Right atrium auricular region (tissue), 2 donors: ENCODE data around the gene CABP4. TPM values are rescaled to one million over a fixed set of nuclear protein-coding genes. Genes with fewer than 3 reads are reported as not detected.
"Not testable (repeated sequence)": the region's sequence is repeated elsewhere in the genome, so short reads cannot be mapped to it uniquely, and the experiment has no call there.

Experiments
- DNase-seq: peaks from one replicate; pipeline ENCODE4 v3.0.0-alpha.2; 2019; ENCODE audit warnings: low spot score
- H3K27ac ChIP-seq, 2 donors: fragments of 200-600 bp; sonication (generic); 1 replicate in 1 of 2; 2 replicates in 1 of 2; pipeline ENCODE4 v1.5.1; 2016 to 2019
- H3K27me3 ChIP-seq, 2 donors: fragments of 200-600 bp; sonication (generic); one replicate each; pipeline versions ENCODE4 v1.5.1 to v1.6.0; 2017 to 2019
- H3K36me3 ChIP-seq: fragments of 200-600 bp; sonication (generic); one replicate; pipeline ENCODE4 v1.5.1; 2016
- H3K4me1 ChIP-seq, 2 donors: fragments of 200-600 bp; sonication (generic); one replicate each; pipeline versions ENCODE4 v1.5.1 to v1.6.0; 2017 to 2019
- H3K4me3 ChIP-seq, 2 donors: fragments of 200-600 bp; sonication (generic); 1 replicate in 1 of 2; 2 replicates in 1 of 2; pipeline ENCODE4 v1.5.1; 2017 to 2019; ENCODE audit warnings: mild to moderate bottlenecking in 1 of 2, moderate library complexity in 1 of 2
- H3K9me3 ChIP-seq, 2 donors: fragments of 200-600 bp; sonication (generic); one replicate each; pipeline ENCODE4 v1.5.1; 2019
- total RNA-seq, 2 donors: library from RNA; depleted of rRNA; stranded (reverse); fragments of >200 nt; gene quantifications; one replicate each; pipeline ENCODE4 v1.1.0, GENCODE V29; 2016
- TF ChIP-seq, protein P1 (sequence below), 2 donors: fragments of 200-600 bp; sonication (generic); IDR thresholded peaks; one replicate each; pipeline ENCODE4 v1.5.1; 2019; ENCODE audit warnings: antibody characterized with exemption in 2 of 2

The CABP4 gene
- total RNA-seq, 2 donors from 2014 or later, result 1.3 TPM; not detected in 1

DNA sequence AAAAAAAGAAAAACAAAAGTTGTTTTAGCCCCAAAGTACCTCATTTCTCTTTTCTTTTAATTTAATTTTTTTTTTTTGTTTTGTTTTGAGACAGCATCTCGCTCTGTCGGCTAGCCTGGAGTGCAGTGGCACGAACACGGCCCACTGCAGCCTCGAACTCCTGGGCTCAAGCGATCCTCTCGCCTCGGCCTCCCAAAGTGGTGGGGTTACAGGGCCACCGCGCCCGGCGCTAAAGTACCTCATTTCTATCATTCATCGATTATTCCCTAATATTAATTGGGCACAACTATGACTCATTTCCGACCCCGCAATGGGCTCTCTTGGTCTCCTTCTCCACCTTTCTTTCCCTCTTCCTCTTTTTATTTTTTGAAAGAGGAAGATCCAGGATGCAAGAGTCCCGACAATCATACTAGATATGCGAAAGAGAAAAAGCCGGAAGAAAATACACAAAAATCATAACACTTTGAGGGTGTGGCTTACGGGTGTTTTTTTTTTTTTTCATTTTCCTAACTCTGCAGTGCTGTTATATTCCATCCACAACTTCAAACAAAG is 27.2 kb downstream of the CABP4 start:
- peaks cover 0 to 34% of the 10 kb centered on the region in 2 donors for H3K4me1 ChIP-seq
- TF ChIP-seq, protein P1, sequence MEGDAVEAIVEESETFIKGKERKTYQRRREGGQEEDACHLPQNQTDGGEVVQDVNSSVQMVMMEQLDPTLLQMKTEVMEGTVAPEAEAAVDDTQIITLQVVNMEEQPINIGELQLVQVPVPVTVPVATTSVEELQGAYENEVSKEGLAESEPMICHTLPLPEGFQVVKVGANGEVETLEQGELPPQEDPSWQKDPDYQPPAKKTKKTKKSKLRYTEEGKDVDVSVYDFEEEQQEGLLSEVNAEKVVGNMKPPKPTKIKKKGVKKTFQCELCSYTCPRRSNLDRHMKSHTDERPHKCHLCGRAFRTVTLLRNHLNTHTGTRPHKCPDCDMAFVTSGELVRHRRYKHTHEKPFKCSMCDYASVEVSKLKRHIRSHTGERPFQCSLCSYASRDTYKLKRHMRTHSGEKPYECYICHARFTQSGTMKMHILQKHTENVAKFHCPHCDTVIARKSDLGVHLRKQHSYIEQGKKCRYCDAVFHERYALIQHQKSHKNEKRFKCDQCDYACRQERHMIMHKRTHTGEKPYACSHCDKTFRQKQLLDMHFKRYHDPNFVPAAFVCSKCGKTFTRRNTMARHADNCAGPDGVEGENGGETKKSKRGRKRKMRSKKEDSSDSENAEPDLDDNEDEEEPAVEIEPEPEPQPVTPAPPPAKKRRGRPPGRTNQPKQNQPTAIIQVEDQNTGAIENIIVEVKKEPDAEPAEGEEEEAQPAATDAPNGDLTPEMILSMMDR (IDR thresholded peaks at IDR 0.05), result no peak
- H3K36me3 ChIP-seq, result peaks cover 7% of the 10 kb centered on the region
- H3K27me3 ChIP-seq, result no peaks in the 10 kb centered on the region
- peak overlapping the region; percentile 85 to 86 for H3K27ac ChIP-seq
- DNase-seq, result no peak
- peak overlapping the region; percentile 52 to 60 for H3K4me3 ChIP-seq
- no peaks in the 10 kb centered on the region for H3K9me3 ChIP-seq

- no peaks in the 10 kb centered on the region for H3K27me3 ChIP-seq
- H3K9me3 ChIP-seq, result no peaks in the 10 kb centered on the region
- H3K4me3 ChIP-seq, result peak within 1 kb of the TSS; percentile 52 to 60
- peaks cover 0 to 34% of the 10 kb centered on the region in 2 donors for H3K4me1 ChIP-seq
- peaks cover 15% of the 10 kb centered on the region for H3K36me3 ChIP-seq
- peak within 1 kb of the TSS; percentile 85 to 86 for H3K27ac ChIP-seq
- peak; percentile 97 for DNase-seq
- TF ChIP-seq, protein P1 (IDR thresholded peaks at IDR 0.05), result no peak
Observed at GRCh38 chr11:67482827-67483798, 28.0 kb downstream of the CABP4 start, which contains the start of gene AIP. TSS of gene AIP (plus strand) at chr11:67483026. CDS start at chr11:67483159, 133 bp downstream.

- peak overlapping the region in 1 of 2 donors; percentile 60 for H3K4me3 ChIP-seq
- peak overlapping the region; percentile 85 to 86 for H3K27ac ChIP-seq
- TF ChIP-seq, protein P1 (IDR thresholded peaks at IDR 0.05), result no peak
- H3K36me3 ChIP-seq, result peaks cover 15% of the 10 kb centered on the region
- H3K27me3 ChIP-seq, result no peaks in the 10 kb centered on the region
- no peaks in the 10 kb centered on the region for H3K9me3 ChIP-seq
- peaks cover 0 to 34% of the 10 kb centered on the region in 2 donors for H3K4me1 ChIP-seq
- DNase-seq, result no peak
Observed at GRCh38 chr11:67483831-67484665, 28.9 kb downstream of the CABP4 start.

GRCh38 chr11:67484847-67485311 is 29.7 kb downstream of the CABP4 start:
- Histone ChIP-seq H3K27ac (no peak overlapping the region), H3K4me3 (no peak overlapping the region), H3K27me3 (no peaks in the 10 kb centered on the region), H3K9me3 (no peaks in the 10 kb centered on the region), H3K36me3 (peaks cover 22% of the 10 kb centered on the region), H3K4me1 (peaks cover 0 to 34% of the 10 kb centered on the region in 2 donors)
- TF ChIP-seq, protein P1 (IDR thresholded peaks at IDR 0.05), result no peak
- DNase-seq, result no peak

DNA sequence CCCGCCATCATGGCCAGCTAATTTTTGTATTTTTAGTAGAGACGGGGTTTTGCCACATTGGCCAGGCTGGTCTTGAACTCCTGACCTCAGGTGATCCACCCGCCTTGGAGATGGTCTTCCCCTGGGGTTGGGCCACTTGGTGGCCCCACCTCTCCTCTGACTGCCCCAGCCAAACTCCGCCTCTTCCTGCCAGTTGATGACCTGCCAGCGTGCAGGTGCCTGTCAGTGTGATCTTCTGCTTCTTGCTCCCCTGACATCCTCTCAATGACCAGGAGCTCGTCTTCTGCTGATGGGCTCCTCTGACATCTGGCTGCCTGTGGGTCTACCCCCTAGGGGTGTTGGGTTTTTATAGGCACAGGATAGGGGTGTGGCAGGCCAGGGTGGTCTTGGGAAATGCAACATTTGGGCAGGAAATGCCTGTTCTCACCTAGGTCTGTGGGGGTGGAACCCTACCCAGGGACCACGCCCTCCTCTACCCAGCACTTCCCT is 30.8 kb downstream of the CABP4 start:
- H3K27ac ChIP-seq, H3K9me3 ChIP-seq, DNase-seq, H3K4me3 ChIP-seq, H3K27me3 ChIP-seq: not testable (repeated sequence)
- Histone ChIP-seq H3K4me1 (peaks cover 0 to 34% of the 10 kb centered on the region in 2 donors), H3K36me3 (peaks cover 32% of the 10 kb centered on the region)
